Osteoblast (primary cell): ENCODE results near the gene DTNBP1. TPM values are rescaled to one million over a fixed set of nuclear protein-coding genes. Genes with fewer than 3 reads are reported as not detected.

Experiments
- DNase-seq: peaks from one replicate; pipeline ENCODE4 v3.0.0; 2011; ENCODE audit warnings: low spot score, mixed read lengths; ENCODE audit not compliant: insufficient read length; ENCODE audit errors: missing footprints
- H2AFZ ChIP-seq: 2 replicates; pipeline ENCODE4 v1.6.0; 2011; ENCODE audit warnings: mild to moderate bottlenecking, low read length
- H3K27ac ChIP-seq: 2 replicates; pipeline ENCODE4 v1.5.1; 2011; ENCODE audit warnings: mild to moderate bottlenecking, low read depth, low read length, moderate library complexity
- H3K27me3 ChIP-seq: 2 replicates; pipeline ENCODE4 v1.6.0; 2012; ENCODE audit warnings: mild to moderate bottlenecking, control low read depth, inconsistent platforms, low read length, moderate library complexity; ENCODE audit not compliant: insufficient read depth
- H3K36me3 ChIP-seq: 2 replicates; pipeline ENCODE4 v1.5.1; 2011; ENCODE audit warnings: mild to moderate bottlenecking, low read length, control low read depth, moderate library complexity; ENCODE audit not compliant: insufficient read depth
- H3K4me1 ChIP-seq: 2 replicates; pipeline ENCODE4 v1.5.1; 2011; ENCODE audit warnings: mild to moderate bottlenecking, low read length, control low read depth, moderate library complexity; ENCODE audit not compliant: insufficient read depth
- H3K4me2 ChIP-seq: 2 replicates; pipeline ENCODE4 v1.6.0; 2011; ENCODE audit warnings: mild to moderate bottlenecking, low read length; ENCODE audit not compliant: insufficient read depth
- H3K4me3 ChIP-seq: fragments of 200-600 bp; sonication (generic); 3 replicates; pipeline ENCODE4 v1.5.1; 2012; ENCODE audit warnings: mild to moderate bottlenecking, low read length, inconsistent platforms; ENCODE audit not compliant: insufficient read depth
- H3K79me2 ChIP-seq: 2 replicates; pipeline ENCODE4 v1.6.0; 2012; ENCODE audit warnings: mild to moderate bottlenecking, low read length, control low read depth, inconsistent platforms; ENCODE audit not compliant: insufficient read depth
- H3K9me3 ChIP-seq: 2 replicates; pipeline ENCODE4 v1.5.1; 2011; ENCODE audit warnings: low read depth, low read length, control low read depth
- H4K20me1 ChIP-seq: 2 replicates; pipeline ENCODE4 v1.6.0; 2012; ENCODE audit warnings: mild to moderate bottlenecking, low read length, control low read depth; ENCODE audit not compliant: insufficient read depth
- CTCF ChIP-seq: IDR thresholded peaks from 2 replicates; pipeline ENCODE4 v1.5.1; 2011; ENCODE audit warnings: mild to moderate bottlenecking, low read depth, low read length, moderate library complexity; ENCODE audit errors: extremely low read depth
- total RNA-seq: library from RNA; depleted of rRNA; stranded (reverse); fragments of >200 nt; gene quantifications from 2 replicates; pipeline ENCODE4 v1.2.3, GENCODE V29; 2012

DTNBP1 gene
- total RNA-seq, 1 donor: 5.8 TPM

DNA sequence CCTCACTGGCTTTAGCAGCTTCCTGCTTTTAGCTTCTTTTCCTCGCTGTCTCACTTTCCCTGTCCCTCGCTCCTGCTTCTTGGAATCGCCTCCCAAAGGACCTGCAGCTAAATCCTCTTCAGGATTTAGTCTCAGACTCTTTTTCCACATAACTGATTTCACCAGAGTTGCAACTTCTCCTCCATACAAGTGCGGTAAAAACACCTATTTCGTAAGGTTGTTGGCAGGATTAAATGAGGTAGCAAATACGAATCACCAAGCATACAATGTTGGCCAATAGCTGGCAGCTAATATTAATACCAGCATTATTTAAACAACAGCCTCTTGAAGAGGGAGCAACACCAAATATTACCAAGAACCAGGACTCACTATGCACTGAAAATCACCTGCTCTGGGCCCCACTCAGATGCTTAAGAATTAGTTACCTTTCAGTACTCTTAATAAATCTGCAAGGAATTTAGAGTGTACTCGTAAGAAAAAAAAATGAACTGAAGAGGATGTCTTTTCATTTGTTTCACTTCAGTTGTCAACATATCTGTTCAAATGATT, 123.0 kb downstream of the DTNBP1 start:
- H3K36me3 ChIP-seq: no peaks in the 10 kb centered on the region
- H3K27me3 ChIP-seq: no peaks in the 10 kb centered on the region
- no peak overlapping the region for H3K27ac ChIP-seq
- no peak for TF ChIP-seq CTCF
- no peaks in the 10 kb centered on the region for H3K4me1 ChIP-seq
- H3K4me3 ChIP-seq: no peak overlapping the region
- no peak overlapping the region for H2AFZ ChIP-seq
- peaks cover 7% of the 10 kb centered on the region for H4K20me1 ChIP-seq
- DNase-seq: no peak
- H3K4me2 ChIP-seq: no peak overlapping the region
- H3K9me3 ChIP-seq: no peaks in the 10 kb centered on the region
- H3K79me2 ChIP-seq: no peaks in the 10 kb centered on the region

- Histone ChIP-seq H3K79me2 (no peaks in the 10 kb centered on the region), H3K27me3 (no peaks in the 10 kb centered on the region), H3K9me3 (no peaks in the 10 kb centered on the region), H3K4me2 (no peak overlapping the region), H3K4me3 (no peak overlapping the region), H2AFZ (no peak overlapping the region), H3K4me1 (no peaks in the 10 kb centered on the region), H3K36me3 (no peaks in the 10 kb centered on the region), H3K27ac (no peak overlapping the region), H4K20me1 (peaks cover 4% of the 10 kb centered on the region)
- no peak for DNase-seq
- no peak for TF ChIP-seq CTCF
Observed at GRCh38 chr6:15538766-15539495, 123.9 kb downstream of the DTNBP1 start.

- Histone ChIP-seq H3K4me2 (no peak overlapping the region), H3K9me3 (no peaks in the 10 kb centered on the region), H3K4me1 (no peaks in the 10 kb centered on the region), H3K4me3 (no peak overlapping the region), H3K79me2 (no peaks in the 10 kb centered on the region), H3K27ac (no peak overlapping the region), H4K20me1 (peaks cover 4% of the 10 kb centered on the region), H3K36me3 (no peaks in the 10 kb centered on the region), H3K27me3 (no peaks in the 10 kb centered on the region), H2AFZ (no peak overlapping the region)
- TF ChIP-seq CTCF: no peak
- DNase-seq: no peak
Observed at GRCh38 chr6:15538106-15538505, 124.7 kb downstream of the DTNBP1 start.

DNA sequence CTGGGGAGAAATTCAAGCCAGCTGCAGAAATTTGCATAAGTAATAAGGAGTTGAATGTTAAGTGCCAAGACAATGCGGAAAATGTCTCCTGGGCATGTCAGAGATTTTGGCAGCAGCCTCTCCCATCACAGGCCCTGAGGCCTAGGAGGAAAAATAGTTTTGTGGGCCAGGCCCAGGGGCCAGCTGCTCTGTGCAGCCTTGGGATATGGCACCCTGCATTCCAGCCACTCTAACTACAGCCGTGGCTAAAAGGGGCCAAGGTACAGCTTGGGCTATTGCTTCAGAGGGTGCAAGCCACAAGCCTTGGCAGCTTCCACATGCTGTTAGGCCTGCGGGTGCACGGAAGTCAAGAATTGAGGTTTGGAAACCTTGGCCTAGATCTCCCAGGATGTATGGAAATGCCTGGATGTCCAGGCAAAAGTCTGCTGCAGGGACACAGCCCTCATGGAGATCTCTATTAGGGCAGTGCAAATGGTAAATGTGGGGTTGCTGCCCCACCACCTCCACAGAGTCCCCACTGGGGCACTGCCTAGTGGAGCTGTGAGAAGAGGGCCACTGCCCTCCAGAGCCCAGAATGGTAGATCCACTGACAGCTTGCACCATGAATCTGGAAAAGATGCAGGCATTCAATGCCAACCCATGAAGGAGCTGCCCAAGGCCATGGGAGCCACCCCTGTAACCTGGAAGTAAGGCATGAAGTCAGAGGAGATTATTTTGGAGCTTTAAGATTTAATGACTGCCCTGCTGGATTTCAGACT, 126.5 kb downstream of the DTNBP1 start:
- Histone ChIP-seq H4K20me1 (peaks cover 4% of the 10 kb centered on the region), H3K27me3 (no peaks in the 10 kb centered on the region), H3K4me1 (no peaks in the 10 kb centered on the region), H3K4me2 (no peak overlapping the region), H3K9me3 (no peaks in the 10 kb centered on the region), H2AFZ (no peak overlapping the region), H3K36me3 (peaks cover under 1% of the 10 kb centered on the region), H3K4me3 (no peak overlapping the region), H3K27ac (no peak overlapping the region), H3K79me2 (no peaks in the 10 kb centered on the region)
- TF ChIP-seq CTCF: no peak
- DNase-seq: no peak
